ENCODE data around the gene FAM131C. TPM values are rescaled to one million over a fixed set of nuclear protein-coding genes. Genes with fewer than 3 reads are reported as not detected.

Gene FAM131C
- total RNA-seq, 1 experiment from 2014 or later: 3.0 TPM

DNA sequence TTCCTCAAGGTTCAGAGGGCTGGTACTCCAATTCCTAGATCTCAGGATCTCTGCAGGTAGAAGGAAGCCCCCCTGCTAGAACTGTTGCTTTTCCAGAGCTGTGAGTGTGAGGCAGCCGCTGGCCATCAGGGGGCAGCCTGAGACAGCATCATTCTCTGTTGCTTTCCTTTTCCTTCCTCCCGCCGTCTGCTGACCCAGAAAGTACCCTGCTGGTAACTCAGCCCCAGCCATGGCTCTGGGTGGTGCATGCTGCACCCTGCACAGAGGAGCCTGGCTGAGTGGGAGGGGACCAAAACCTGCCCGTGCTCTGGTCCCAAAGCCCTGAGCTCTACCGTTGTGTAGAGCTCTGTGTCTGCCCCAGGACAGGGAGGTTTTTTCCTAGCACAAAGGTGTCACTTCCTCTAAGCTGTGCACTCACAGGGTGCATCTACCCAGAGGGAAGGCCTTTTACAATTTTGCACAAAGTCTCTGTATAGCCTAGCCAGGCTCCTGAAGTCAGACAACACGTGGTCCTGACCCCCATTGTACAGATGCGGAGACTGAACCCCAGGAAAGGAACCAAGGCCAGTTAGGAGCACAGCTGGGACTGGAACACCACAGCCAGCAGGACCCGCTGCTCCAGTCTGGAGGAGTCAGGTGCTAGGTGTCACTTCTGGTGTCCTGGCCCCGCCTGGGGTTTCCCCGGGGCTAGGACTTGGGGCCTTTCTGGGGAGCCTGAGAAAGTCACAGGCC lies 5.6 kb upstream of the FAM131C start:
- DNase-seq (ENCODE audit: extremely low read depth, low read depth): peak; percentile 73

DNA sequence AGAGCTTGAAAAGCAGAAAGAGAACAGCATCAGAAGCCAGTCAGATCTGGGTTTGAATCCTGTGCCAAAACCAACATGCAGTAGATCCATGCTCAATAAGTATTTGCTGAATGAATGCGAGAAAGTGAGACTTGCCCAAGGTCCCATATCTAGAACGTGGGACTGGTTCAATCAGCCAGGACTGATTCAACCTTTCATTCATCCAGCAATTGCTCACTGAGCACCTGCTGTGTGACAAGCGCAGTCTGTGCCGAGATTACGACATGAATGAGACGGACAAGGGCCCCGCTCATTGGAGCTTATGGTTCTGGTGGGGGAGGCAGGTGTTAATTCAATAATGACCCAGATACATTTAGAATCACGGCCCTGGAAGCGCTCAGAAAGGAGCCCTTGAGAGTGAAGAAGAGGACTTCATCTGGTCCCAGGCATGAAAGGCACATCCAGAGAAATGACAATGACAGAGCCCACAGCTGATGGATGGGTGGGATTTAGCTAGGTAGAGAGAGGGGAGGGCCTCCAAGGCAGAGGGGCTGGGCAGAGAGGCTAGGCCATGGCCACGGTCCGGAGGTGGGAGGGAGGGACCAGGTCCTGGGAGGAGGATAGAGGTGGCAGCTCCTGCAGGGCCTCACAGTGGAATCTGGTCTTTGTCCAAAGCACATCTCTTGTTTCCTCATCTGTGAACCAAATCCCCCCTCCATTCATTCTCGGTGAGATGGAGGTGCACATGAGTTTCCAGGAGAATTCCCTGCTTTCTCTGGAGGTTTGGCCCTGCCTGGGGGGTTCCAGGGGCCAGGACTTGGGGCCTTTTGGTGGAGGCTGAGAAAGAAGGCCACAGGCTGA lies 4.2 kb upstream of the FAM131C start:
- DNase-seq (ENCODE audit: extremely low read depth, low read depth): no peak

DNA sequence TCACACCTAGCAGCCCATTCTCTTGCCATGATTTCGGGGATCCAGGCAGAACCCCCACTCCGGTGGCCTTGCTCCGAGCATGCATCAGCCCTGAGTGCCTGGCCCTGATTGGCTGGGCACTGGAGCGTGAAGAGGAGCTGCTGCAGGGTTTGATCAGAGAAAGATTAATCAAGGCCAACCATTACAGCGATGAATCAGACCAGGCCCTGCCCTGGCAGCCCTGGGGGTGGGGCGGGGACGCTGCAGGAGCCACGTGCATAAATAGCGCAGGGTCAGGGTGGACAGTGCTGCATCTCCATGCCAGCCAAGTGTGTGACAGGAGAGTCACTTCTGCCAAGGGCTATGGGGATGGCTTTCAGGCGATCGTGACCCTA lies 3.4 kb upstream of the FAM131C start:
- DNase-seq (ENCODE audit: extremely low read depth, low read depth): peak; percentile 65

DNA sequence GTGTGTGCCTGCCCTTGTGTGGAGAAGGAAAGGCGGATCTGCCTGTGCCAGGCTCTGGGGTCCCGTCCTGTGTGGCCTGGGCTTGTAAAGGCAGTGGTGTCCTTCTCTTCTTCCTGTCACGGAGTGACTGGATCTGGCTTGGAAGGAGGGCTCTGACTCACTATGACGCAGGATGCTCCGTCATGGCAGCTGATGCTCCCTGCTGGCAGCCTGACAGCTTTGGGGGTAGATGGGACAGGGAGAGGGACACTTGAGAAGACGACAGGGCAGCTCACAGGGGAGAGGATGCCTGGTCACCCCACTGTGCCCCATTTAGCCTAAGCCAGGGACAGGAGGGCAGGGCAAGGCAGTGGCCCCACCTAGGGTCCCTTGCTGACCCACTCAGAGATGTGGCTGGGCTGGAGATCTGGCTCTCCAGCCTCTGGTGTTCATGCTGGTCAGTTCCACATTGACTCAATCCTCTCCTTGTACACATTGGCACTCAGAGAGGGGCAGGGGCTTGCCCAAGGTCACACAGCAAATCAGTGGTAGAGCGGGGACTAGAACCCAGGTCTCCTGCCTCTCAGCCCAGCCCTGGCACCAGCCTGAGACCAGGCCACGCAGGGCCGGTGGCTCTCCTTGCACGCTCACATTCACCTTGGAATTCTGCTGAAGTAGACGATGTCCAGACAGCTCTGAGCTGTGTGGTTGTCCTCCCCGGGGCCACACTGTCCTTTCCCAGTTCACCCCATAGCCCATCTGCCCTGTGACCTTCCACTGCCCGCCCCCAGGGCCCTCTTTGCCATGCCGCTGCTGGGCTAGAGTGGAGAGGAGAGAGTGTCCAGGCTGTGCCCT lies 2.8 kb upstream of the FAM131C start:
- DNase-seq (ENCODE audit: extremely low read depth, low read depth): peak; percentile 88

DNA sequence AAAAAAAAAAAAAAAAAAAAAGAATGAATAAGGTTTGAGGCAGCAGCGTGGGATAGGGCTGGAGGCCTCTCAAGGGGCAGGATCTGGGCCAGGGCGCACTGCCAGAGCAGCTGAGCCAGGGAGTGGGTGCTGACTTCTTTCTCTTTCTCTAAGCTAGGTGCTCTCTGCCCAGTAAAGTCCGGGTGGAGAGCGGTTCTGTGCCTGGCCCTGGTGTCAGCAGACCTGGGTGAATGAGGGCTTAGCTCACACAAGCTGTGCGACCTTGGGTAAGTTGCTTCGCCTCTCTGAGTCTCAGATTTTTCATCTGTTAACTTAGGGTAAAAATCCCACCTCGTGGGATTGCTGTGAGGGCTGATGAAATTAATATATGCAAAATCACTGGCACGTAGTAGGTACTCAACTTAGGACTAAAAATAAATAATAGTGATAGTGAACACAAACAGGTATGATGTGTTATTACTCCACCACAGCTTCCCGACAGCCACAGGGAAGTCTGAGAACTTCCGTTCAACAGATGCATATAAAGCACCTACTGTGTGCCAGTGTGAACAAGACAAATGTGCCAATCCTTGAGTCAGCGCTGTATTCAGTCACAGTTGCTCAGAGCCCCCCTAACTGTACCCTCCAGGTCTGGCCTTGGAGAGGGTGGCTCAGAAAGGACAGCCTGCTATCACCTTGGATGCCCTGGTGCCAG lies 2.0 kb upstream of the FAM131C start:
- DNase-seq (ENCODE audit: extremely low read depth, low read depth): no peak

DNA sequence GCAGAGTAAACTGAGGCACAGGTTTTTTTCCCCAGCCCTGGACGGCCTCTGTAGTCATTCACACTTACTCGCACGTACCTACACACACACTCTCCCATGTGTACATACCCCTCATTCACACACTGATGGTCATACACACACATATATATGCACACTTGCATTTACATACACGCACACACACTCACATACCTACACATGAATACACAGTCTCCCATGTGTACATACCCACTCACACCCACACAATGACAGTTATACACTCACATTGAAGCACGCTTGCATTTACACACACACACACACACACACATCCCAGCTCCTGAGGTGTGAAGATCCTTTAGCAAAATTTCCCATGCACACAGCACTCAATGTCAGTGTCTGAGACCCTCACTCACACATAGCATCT lies 766 bp upstream of the FAM131C start:
- no peak for DNase-seq (ENCODE audit: extremely low read depth, low read depth)

DNA sequence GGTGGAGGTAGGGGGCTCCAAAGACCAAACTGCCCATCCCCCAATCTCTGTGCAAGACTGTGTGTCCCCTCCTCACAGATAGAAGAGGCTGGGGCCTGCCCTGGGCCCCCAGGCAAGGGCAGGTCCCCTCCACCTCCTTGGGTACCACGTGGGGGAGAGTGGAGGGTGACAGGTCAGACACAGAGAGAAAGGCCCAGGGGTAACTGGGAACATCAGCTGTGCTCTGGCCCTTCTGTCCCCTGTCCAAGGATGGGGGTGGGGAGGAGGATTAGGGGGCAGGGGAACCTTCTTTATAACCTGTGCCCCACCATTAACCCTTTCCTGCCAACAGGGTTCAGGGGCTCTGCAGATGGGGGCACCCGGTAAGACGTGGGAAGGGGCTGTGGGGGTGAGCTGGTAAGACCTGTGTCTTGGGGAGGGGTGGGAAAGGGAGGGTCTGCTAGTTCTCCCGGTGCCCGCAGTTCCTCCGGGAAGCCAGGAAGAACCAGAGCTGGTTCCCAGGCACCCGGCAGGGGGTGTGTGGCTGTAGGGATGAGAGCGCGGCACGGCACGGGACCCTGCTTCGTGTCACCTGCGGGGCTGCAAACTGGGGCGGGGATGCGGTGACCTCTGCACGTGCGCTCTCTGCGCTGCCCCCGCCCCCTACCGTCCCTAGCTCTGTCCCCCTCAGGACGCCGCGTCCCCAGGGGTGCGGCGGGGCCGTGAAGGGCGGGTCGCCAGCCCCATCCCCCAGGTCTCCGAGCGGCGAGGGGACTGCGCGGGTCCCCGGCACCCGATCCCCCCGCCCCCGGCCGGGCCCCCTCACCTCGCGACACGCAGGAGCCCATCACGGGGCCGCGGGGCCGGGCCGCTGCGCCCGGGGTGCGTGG lies 601 bp downstream of the FAM131C start:
- DNase-seq (ENCODE audit: extremely low read depth, low read depth): no peak

DNA sequence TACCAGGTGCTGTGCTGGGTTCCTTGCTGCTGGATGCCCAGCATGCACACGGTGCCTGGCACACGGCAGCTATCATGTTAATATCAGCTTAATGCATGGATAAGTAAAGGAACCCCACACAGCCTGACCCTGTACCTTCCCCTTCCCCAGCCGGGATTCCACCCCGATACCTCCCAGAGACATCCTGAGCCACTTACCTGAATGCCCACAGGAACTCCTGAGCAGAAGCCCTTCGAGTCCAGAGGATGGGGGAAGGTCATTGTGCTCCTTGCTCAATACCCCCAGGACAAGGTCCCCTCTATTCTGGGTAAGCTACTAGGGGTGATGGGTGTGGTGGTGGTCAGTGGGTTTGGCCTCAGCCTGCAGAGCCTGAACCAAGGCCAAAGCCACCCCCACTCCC lies 1.4 kb downstream of the FAM131C start:
- no peak for DNase-seq (ENCODE audit: extremely low read depth, low read depth)

DNA sequence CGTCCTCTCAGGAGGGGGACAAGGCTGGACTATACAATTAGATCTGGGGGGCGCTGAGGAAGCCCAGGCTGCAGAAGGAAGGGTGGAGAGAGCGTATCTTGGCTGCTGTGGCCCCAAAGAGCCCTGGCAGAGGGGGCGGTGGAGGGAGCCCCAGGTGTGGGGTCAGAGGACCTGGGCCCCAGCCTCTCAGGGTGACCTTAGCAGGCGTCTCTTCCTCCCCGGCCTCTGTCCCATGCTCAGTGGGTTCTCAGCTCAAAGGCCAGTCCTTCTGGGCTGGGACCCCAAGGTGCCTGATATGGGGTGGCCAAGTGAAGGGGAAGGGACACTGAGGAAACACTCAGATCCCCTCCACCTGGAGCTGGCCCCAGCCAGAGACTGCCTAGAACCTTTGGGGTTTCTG lies 1.8 kb downstream of the FAM131C start:
- no peak for DNase-seq (ENCODE audit: extremely low read depth, low read depth)

DNA sequence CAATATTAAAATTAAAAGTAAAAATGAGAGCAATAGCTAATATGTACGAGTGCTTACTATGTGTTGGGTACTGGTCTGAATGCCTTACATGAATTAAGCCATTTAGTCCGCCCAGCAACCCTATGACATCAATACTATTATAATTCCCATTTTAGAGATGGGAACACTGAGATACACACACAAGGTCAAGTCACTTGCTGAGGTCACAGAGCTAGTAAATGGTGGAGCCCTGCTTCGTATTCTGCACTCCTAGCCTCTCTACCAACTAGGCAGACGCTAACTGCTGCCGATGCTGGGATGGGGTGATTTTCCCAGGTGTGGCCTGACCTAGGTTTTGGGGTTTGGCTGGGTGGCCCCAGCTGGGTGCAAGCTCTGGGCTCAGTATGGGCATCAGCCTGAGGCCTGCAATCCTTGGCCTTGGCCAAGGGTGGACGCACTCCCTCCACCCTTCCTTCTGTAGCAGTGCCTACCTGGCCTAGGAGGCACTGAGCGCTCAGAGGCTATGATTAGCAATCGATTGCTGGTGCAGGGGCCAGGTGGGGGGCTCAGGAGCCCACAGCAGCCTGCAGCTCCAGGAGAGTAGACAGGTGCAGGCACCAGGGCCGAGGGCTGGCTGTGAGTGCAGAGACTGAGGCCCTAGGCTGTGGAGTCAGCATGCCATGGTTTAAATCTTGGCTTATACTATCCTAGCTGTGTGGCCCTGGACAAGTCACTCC lies 2.7 kb downstream of the FAM131C start:
- DNase-seq (ENCODE audit: extremely low read depth, low read depth): no peak

DNA sequence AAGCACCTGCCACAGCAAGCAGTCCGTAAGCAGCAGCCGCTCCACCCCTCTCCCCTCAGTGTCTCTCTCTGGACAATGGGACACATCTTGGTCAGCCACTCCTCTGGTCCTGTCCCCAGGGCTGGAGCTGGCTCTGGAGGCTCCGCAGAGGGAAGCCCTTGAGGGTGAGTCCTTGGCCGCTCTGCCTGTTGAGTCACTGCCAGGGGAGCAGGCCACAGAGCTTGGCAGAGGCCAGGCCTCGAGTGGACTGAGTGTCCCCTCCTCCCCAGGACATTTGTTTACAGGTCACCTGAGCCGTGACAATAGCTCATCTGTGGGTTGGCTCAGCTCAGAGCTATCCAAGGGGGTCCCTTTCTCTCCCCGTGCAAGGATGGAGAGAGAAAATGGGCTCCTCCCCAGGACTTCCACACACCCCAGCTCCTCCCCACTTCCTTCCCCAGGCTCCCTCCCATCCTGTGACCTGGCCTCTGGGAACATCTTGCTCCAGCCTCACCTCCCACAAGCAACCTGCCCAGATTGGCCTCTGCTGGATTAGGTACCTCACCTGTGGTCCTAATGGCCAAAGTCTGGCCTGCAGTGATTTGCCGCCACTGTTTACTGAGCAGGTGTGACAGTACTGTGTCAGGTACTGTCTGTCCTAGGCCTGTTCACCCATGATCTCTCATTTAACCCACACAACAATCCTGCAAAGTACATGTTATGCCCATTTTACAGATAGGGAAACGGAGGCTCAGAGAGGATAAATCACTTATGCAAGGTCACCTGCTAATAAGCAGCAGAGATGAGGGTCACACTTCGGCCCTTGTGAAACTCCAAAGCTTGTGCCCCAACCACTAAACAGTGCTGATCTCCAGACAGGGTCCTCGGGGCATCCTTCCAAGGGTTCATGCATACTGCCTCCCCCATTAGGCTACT lies 4.8 kb downstream of the FAM131C start:
- DNase-seq (ENCODE audit: extremely low read depth, low read depth): no peak

DNA sequence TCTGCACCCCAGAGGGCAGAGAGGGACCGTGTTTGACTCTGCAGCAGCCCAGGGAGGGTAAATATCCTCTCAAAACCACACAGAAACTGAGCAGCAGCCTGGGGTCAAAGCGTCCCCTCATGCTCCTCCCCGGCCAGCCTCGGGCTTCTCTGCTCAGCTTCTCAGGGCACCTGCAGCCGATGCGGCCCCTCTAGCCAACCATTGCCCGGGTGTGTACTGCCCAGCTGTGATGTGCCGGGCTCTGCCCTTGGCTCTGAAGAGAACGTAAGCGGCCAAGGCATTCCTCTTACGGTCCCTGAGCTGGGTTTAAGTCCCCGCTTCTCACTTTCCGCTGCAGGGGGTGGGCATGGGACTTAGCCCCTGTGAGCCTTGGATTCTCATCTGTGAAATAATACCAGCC lies 5.5 kb downstream of the FAM131C start:
- no peak for DNase-seq (ENCODE audit: extremely low read depth, low read depth)

DNA sequence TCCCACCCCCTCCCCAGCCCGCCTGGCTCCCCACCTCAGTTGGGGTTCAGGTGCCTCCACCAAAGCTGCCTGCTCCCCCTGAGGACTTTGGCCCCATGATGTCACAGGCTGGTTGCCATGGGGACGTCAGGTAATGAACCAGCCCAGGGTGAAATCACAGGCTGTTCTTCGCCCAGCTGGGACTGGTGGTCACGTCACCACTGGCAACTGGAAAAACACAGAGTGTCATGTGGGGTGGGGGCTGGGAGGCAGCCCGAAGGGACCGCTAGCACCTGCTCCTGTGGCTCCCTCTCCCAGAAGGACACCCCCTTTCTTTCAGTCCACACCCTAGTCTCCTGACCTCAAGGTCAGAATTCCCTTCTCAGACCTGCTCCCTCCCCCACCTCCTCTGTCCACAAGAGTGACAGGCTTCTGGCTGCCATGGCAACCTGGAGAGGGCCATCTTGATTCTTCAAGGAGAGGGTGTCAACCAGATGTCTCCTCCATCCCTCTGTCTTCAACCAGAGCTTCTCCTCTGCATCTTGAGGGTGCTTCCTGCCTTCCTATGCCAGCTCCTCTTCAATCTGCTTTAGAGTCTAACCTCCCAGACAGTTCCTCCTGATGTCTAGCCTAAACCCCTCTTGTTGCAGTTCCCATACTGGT lies 6.2 kb downstream of the FAM131C start:
- no peak for DNase-seq (ENCODE audit: extremely low read depth, low read depth)

DNA sequence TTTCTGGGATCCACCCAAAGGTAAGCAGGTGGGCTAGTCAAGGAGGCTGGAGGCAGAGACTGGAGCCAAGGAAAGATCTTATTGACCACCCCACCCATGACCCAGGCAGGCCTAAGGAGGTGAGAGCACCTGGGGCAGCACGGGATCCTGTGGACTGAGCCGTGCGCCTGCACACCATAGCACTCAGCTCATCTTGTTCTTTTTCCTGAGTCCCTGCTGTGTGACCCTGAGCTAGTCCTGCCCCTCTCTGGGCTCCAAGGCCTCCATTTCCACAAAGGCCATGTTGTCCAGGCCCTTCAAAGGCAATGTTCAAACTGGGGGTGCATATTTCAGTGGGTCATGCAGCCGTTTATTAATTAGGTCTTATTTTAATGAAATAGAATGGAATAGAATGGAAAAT lies 7.2 kb downstream of the FAM131C start:
- DNase-seq (ENCODE audit: extremely low read depth, low read depth): no peak

DNA sequence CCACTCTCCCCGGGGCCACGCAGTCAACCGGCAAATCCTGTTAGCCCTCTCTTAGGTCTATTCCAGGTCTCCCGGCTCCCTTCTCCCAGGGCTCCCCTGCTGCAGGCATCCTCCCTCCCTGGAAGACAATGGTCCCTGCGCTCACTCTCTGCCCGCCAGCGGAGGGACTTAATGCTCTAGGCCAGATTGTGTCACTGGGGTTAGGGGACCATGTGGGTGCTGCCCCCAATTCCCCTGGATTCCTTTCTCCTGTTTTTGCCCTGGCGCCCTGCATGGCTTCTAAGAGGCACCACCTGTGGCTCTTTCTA lies 8.2 kb downstream of the FAM131C start:
- DNase-seq (ENCODE audit: extremely low read depth, low read depth): no peak

DNA sequence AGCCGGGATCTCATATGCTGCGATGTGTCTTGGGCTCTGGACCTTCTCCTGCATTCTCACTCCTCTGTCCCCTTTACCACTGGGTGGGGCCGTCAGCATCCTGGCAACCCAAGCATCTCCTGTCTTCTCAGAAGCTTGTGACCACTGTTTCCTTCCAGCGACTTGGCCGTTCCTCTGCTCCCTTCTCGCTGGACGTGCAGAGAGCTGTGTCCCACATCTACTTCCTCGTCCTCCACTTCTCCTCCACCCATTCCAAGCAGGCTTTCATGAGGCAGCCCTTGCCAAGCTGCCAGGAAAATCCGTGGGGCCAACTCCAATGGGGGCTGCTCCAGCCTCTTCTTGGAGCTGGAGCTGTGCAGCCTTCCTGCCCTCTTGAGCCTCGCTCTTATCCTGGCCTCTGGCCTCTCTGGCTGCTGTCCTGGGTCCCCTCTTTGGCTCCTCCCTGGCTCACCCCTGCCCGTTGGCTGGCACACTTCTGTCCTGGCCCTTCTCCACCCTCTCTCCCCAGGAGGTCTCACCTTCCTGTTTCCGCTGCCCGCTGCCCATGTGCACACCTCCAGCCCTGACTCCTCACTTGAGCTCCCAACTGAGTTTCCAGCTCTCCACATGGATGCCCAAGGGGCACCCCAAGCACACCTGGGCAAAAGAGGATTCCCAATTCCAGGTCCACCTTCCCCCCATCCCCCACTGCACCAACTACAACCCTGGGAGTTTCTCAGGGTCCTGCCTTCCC lies 8.7 kb downstream of the FAM131C start:
- DNase-seq (ENCODE audit: extremely low read depth, low read depth): no peak

DNA sequence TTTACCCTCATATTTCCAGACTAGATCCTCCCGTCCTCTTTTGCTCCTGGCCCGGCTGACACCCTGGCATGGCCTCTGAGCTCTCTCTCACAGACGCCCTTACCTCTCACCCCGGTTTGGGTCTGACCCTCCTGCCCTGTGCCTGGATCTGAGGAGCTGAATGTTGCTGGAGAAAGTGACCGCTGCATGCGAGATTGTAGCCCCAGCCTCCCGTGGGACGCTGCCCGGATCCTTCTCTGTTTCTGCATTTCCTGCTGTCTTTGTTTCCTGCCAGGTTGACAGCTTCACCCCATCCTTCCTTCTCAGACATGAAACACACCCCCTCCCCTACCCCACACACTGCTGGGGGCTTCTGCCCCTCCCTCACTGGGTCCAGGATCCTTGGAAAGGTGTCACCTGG lies 9.5 kb downstream of the FAM131C start:
- no peak for DNase-seq (ENCODE audit: extremely low read depth, low read depth)

All from NCI-H460 (cell line).